Body of pancreas (tissue), 4 donors: ENCODE results near the gene AGMO. TPM values are rescaled to one million over a fixed set of nuclear protein-coding genes. Genes with fewer than 3 reads are reported as not detected.

Experiments
- ATAC-seq: fragments of 150-250 bp; one replicate; pipeline ENCODE4 v1.9.1; 2016
- DNase-seq, 4 donors: peaks; one replicate each; pipeline ENCODE4 v3.0.0-alpha.2; 2019
- H3K27ac ChIP-seq, 4 donors: fragments of 200-600 bp; sonication (generic); 1 replicate in 3 of 4; 2 replicates in 1 of 4; pipeline versions ENCODE4 v1.5.1 to v1.6.1; 2016 to 2019; ENCODE audit warnings: mild to moderate bottlenecking in 1 of 4, mixed read lengths in 1 of 4, moderate library complexity in 1 of 4
- H3K27me3 ChIP-seq, 2 donors: fragments of 200-600 bp; sonication (generic); one replicate each; pipeline ENCODE4 v1.6.0; 2016; ENCODE audit warnings: mild to moderate bottlenecking in 1 of 2
- H3K36me3 ChIP-seq, 2 donors: fragments of 200-600 bp; sonication (generic); replicated peaks in 1 of 2; 2 replicates each; pipeline ENCODE4 v1.5.1; 2016; ENCODE audit warnings: low read depth in 2 of 2; ENCODE audit not compliant: insufficient read depth in 1 of 2
- H3K4me1 ChIP-seq: fragments of 200-600 bp; sonication (generic); one replicate; pipeline ENCODE4 v1.6.0; 2016
- H3K4me3 ChIP-seq, 2 donors: fragments of 200-600 bp; sonication (generic); 1 replicate in 1 of 2; 2 replicates in 1 of 2; pipeline ENCODE4 v1.5.1; 2016 to 2019
- H3K9me3 ChIP-seq, 3 donors: fragments of 200-600 bp; sonication (generic); 1 replicate in 2 of 3; 2 replicates in 1 of 3; pipeline ENCODE4 v1.5.1; 2016
- CTCF ChIP-seq, 7 experiments: fragments of 450-650 bp in 4 of 7; fragments of 200-600 bp in 3 of 7; sonication (generic) in 3 of 7; IDR thresholded peaks; one replicate each; pipeline ENCODE4 v1.5.1; 2016 to 2019; ENCODE audit warnings: antibody characterized with exemption in 7 of 7
- POLR2A ChIP-seq, 3 donors: fragments of 450-650 bp; IDR thresholded peaks; one replicate each; pipeline ENCODE4 v1.6.1; 2016; ENCODE audit warnings: antibody characterized with exemption in 3 of 3, mild to moderate bottlenecking in 2 of 3
- WGBS, 2 donors: methylation state at CpG; one replicate each; pipeline ENCODE4 v1.1.5; 2017; 5-methylcytosine and 5-hydroxymethylcytosine counted together
- intact Hi-C: fragments of 100-400 bp; cut with DNase I; formaldehyde crosslinking; loops from one replicate; pipeline ENCODE4 v1.15.1; 2023
- total RNA-seq, 2 donors: library from RNA; depleted of rRNA; stranded (reverse); fragments of >200 nt; gene quantifications; one replicate each; pipeline ENCODE4 v1.1.0, GENCODE V29; 2016

The AGMO gene
- total RNA-seq, 2 donors from 2014 or later = 0.52 TPM; not detected in 1

DNA sequence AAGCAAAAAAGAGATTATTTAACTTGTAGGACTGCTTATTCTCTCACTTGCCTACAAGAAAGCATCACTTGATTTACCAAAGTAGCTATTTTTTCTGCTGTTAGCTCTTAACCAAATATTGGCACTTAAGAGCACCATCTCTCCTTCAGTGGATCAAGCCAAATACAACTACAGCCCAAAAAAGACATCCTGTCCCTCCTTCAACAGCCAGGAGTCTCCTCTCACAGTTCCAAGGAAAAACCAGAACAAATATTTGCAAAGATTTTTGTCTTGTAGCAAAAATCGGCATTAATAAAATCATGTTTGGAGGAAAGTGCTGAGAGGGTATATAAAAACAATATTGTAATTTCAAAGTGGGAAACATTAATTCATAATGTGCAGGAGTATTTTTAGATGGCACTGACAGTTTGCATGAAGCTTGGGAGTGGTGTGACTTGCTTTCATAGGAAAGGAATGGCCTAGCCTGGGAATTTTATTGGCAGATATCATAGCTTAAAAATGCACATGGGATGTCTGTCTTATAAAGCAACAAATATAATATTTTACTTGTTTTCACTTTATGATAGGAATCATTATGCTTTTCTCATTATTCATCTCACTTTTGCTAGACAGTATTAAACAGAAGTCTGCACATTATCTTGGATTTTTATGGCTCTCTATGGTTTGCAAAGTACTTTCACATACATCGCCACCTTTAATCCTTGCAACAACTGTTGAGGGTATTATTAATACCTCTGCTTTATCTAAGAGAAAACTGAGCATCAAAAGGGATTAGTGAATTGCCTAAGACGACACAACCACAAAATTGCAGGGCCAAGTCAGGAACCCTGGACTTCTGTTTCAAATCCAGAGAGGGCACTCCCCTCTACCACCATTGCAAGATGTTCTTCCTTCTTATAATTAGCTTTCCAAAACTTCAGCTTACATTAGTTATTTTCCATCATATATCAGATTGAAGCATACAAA, 103.5 kb downstream of the AGMO start:
- Histone ChIP-seq H3K4me3 (no peak overlapping the region), H3K4me1 (no peaks in the 10 kb centered on the region), H3K36me3 (no peaks in the 10 kb centered on the region), H3K27ac (no peak overlapping the region), H3K27me3 (no peaks in the 10 kb centered on the region), H3K9me3 (no peaks in the 10 kb centered on the region)
- ATAC-seq = no peak
- no peak for DNase-seq
- 62 to 65% methylated on average over 3 of the region's 3 CpGs for WGBS, 2 donors
- intact Hi-C loops = no loop called here
- TF ChIP-seq POLR2A (IDR thresholded peaks at IDR 0.05) = no peak

DNA sequence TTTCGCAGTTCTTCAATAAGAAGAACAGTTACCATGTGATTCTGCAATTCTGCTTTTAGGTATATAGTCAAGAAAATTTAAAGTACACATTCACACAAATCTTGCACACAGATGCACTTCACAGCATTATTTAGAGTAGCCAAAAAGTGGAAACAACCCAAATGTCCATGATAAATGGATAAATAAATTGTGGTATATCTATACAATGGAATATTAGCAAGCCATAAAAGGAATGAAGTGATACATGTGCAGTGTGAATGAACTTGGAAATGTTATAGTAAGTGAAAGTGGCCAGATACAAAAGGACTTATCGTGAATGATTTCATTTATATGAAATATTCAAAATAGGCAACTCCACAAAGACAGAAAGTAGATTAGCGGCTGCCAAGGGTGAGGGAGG, 109.1 kb downstream of the AGMO start:
- Histone ChIP-seq H3K4me3 (no peak overlapping the region), H3K36me3 (no peaks in the 10 kb centered on the region), H3K4me1 (no peaks in the 10 kb centered on the region), H3K27ac (no peak overlapping the region), H3K9me3 (no peaks in the 10 kb centered on the region), H3K27me3 (no peaks in the 10 kb centered on the region)
- DNase-seq (no peak), ATAC-seq (no peak)
- 76 to 85% methylated on average over 3 of the region's 3 CpGs for WGBS, 2 donors
- TF ChIP-seq POLR2A (IDR thresholded peaks at IDR 0.05) (no peak), CTCF (IDR thresholded peaks at IDR 0.05) (no peak)
- intact Hi-C loops = no loop called here

- intact Hi-C loops = no loop called here
- Histone ChIP-seq H3K4me3 (no peak overlapping the region), H3K27me3 (no peaks in the 10 kb centered on the region), H3K36me3 (no peaks in the 10 kb centered on the region), H3K4me1 (no peaks in the 10 kb centered on the region), H3K9me3 (no peaks in the 10 kb centered on the region), H3K27ac (no peak overlapping the region)
- ATAC-seq (no peak), DNase-seq (no peak)
- 26 to 28% methylated on average over 2 of the region's 2 CpGs for WGBS, 2 donors
- TF ChIP-seq POLR2A (IDR thresholded peaks at IDR 0.05) = no peak
- TF ChIP-seq CTCF (IDR thresholded peaks at IDR 0.05) = no peak
Measured at GRCh38 chr7:15446722-15447121, 115.1 kb downstream of the AGMO start.

DNA sequence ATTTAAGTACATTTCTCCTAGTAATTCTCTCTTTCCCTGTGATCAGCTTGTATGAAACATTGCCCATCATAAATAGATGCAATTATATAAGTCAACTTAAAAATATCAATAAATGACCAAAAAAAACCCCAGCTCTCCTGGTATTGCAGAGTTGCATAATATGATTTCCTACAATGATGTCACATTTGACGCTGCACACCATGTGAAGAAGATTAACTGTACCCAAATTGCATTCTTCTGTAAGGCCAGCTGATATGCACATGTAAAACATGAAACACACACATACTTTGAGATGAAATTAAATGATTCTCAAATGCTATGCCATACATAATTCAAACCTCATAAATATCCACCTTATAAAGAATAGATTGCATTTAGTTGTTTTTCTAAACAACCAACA, 115.5 kb downstream of the AGMO start:
- intact Hi-C loops = no loop called here
- Histone ChIP-seq H3K9me3 (no peaks in the 10 kb centered on the region), H3K4me3 (no peak overlapping the region), H3K27ac (no peak overlapping the region), H3K4me1 (no peaks in the 10 kb centered on the region), H3K27me3 (no peaks in the 10 kb centered on the region), H3K36me3 (no peaks in the 10 kb centered on the region)
- 0 to 24% methylated on average over 1 of the region's 1 CpG for WGBS, 2 donors
- TF ChIP-seq CTCF (IDR thresholded peaks at IDR 0.05) (no peak), POLR2A (IDR thresholded peaks at IDR 0.05) (no peak)
- no peak for ATAC-seq
- no peak for DNase-seq

- 23 to 25% methylated on average over 1 of the region's 1 CpG for WGBS, 2 donors
Measured at GRCh38 chr7:15441915-15442314, 119.9 kb downstream of the AGMO start.

More at GRCh38 chr7:15441915-15442314, 119.9 kb downstream of the AGMO start:
- Histone ChIP-seq H3K4me3 (no peak overlapping the region), H3K36me3 (no peaks in the 10 kb centered on the region), H3K27ac (no peak overlapping the region), H3K27me3 (no peaks in the 10 kb centered on the region), H3K9me3 (no peaks in the 10 kb centered on the region), H3K4me1 (no peaks in the 10 kb centered on the region)
- DNase-seq = no peak
- no peak for ATAC-seq
- intact Hi-C loops = no loop called here
- TF ChIP-seq POLR2A (IDR thresholded peaks at IDR 0.05) = no peak
- no peak for TF ChIP-seq CTCF (IDR thresholded peaks at IDR 0.05)
